NCI-H510A treated with DMSO at 0.1 percent for 48 hours (cell line): ENCODE measurements around the gene CARD9.
"Not testable (repeated sequence)": the region's sequence is repeated elsewhere in the genome, so short reads cannot be mapped to it uniquely, and the experiment has no call there.

Experiments
- DNase-seq: peaks from one replicate; lab custom pipeline; 2025; lab: John Stamatoyannopoulos, UW

CARD9 gene

GRCh38 chr9:136322756-136323330 lies 50.6 kb downstream of the CARD9 start:
- no peak for DNase-seq

GRCh38 chr9:136321561-136321960 lies 51.9 kb downstream of the CARD9 start:
- no peak for DNase-seq

- DNase-seq: not testable (repeated sequence)
Observed at GRCh38 chr9:136320972-136321371, 52.5 kb downstream of the CARD9 start.

GRCh38 chr9:136319955-136320354 lies 53.5 kb downstream of the CARD9 start:
- not testable (repeated sequence) for DNase-seq

- DNase-seq: not testable (repeated sequence)
Observed at GRCh38 chr9:136319244-136319643, 54.2 kb downstream of the CARD9 start.

- DNase-seq: no peak
Observed at GRCh38 chr9:136318776-136319241, 54.7 kb downstream of the CARD9 start.

GRCh38 chr9:136318111-136318775 lies 55.2 kb downstream of the CARD9 start:
- DNase-seq: no peak

GRCh38 chr9:136317695-136318094 lies 55.8 kb downstream of the CARD9 start:
- no peak for DNase-seq

GRCh38 chr9:136316896-136317676 lies 56.4 kb downstream of the CARD9 start:
- DNase-seq: no peak

GRCh38 chr9:136316271-136316751 lies 57.2 kb downstream of the CARD9 start:
- DNase-seq: no peak

GRCh38 chr9:136314944-136315343 lies 58.5 kb downstream of the CARD9 start:
- no peak for DNase-seq

GRCh38 chr9:136314056-136314416 lies 59.4 kb downstream of the CARD9 start:
- no peak for DNase-seq
